A673 (cell line): ENCODE data around the gene RNF208.

Experiments used
- EZH2 ChIP-seq: fragments of 200-600 bp; sonication (generic); IDR thresholded peaks from 2 replicates; pipeline ENCODE4 v1.6.1; 2017; ENCODE audit warnings: borderline replicate concordance, low read depth, mild to moderate bottlenecking, mixed read lengths, antibody characterized with exemption, low read length; ENCODE audit not compliant: poor library complexity, severe bottlenecking
- TF ChIP-seq, protein P1 (sequence below): fragments of 300-800, 200-600 bp; sonication (generic); conservative IDR thresholded peaks from 2 replicates; pipeline ENCODE4 v1.5.1; 2017; ENCODE audit warnings: low read depth, mild to moderate bottlenecking, antibody characterized with exemption, low read length, moderate library complexity, mixed read lengths

- TF ChIP-seq, protein P1, sequence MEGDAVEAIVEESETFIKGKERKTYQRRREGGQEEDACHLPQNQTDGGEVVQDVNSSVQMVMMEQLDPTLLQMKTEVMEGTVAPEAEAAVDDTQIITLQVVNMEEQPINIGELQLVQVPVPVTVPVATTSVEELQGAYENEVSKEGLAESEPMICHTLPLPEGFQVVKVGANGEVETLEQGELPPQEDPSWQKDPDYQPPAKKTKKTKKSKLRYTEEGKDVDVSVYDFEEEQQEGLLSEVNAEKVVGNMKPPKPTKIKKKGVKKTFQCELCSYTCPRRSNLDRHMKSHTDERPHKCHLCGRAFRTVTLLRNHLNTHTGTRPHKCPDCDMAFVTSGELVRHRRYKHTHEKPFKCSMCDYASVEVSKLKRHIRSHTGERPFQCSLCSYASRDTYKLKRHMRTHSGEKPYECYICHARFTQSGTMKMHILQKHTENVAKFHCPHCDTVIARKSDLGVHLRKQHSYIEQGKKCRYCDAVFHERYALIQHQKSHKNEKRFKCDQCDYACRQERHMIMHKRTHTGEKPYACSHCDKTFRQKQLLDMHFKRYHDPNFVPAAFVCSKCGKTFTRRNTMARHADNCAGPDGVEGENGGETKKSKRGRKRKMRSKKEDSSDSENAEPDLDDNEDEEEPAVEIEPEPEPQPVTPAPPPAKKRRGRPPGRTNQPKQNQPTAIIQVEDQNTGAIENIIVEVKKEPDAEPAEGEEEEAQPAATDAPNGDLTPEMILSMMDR = no peak
- TF ChIP-seq EZH2 = no peak
These were observed at the start of gene RNF208 for GRCh38 chr9:137222190-137223077.
